ENCODE results near the gene PADI1.

Gene PADI1

GRCh38 chr1:17220287-17220686, 15.4 kb downstream of the PADI1 start:
- H3K4me3 ChIP-seq (ENCODE audit: low read length), result no peak overlapping the region
- peaks cover 7% of the 10 kb centered on the region for H3K27me3 ChIP-seq (ENCODE audit: low read depth, low read length)
- no peaks in the 10 kb centered on the region for H4K20me1 ChIP-seq (ENCODE audit: insufficient read depth, low read length)
- H3K36me3 ChIP-seq (replicated peaks; ENCODE audit: low read depth, low read length), result no peaks in the 10 kb centered on the region
- no peak overlapping the region for H3K9ac ChIP-seq (ENCODE audit: low read length)
- H2AFZ ChIP-seq (ENCODE audit: low read depth, low read length), result no peak overlapping the region
- H3K79me2 ChIP-seq (ENCODE audit: low read length), result no peaks in the 10 kb centered on the region
- no peak for TF ChIP-seq CTCF (IDR thresholded peaks at IDR 0.05; ENCODE audit: low read depth, low read length)
- no peak for TF ChIP-seq EZH2phosphoT487 (IDR thresholded peaks at IDR 0.05; ENCODE audit: low read depth)
- no peaks in the 10 kb centered on the region for H3K4me1 ChIP-seq (ENCODE audit: low read length)
- no peak overlapping the region for H3K27ac ChIP-seq (ENCODE audit: low read length)
- no peak overlapping the region for H3K4me2 ChIP-seq (ENCODE audit: low read length)
- no peaks in the 10 kb centered on the region for H3K9me3 ChIP-seq (ENCODE audit: insufficient read depth, low read length)

- Histone ChIP-seq H3K36me3 (replicated peaks; ENCODE audit: low read depth, low read length) (no peaks in the 10 kb centered on the region), H3K4me3 (ENCODE audit: low read length) (no peak overlapping the region), H4K20me1 (ENCODE audit: insufficient read depth, low read length) (no peaks in the 10 kb centered on the region), H2AFZ (ENCODE audit: low read depth, low read length) (no peak overlapping the region), H3K4me2 (ENCODE audit: low read length) (no peak overlapping the region), H3K79me2 (ENCODE audit: low read length) (no peaks in the 10 kb centered on the region), H3K27me3 (ENCODE audit: low read depth, low read length) (peaks cover 7% of the 10 kb centered on the region), H3K4me1 (ENCODE audit: low read length) (no peaks in the 10 kb centered on the region), H3K9ac (ENCODE audit: low read length) (no peak overlapping the region), H3K9me3 (ENCODE audit: insufficient read depth, low read length) (no peaks in the 10 kb centered on the region), H3K27ac (ENCODE audit: low read length) (no peak overlapping the region)
- TF ChIP-seq EZH2phosphoT487 (IDR thresholded peaks at IDR 0.05; ENCODE audit: low read depth), result no peak
- TF ChIP-seq CTCF (IDR thresholded peaks at IDR 0.05; ENCODE audit: low read depth, low read length), result no peak
Observed at GRCh38 chr1:17222557-17222956, 17.6 kb downstream of the PADI1 start.

- Histone ChIP-seq H3K27ac (ENCODE audit: low read length) (no peak overlapping the region), H3K4me2 (ENCODE audit: low read length) (no peak overlapping the region), H4K20me1 (ENCODE audit: insufficient read depth, low read length) (no peaks in the 10 kb centered on the region), H3K79me2 (ENCODE audit: low read length) (no peaks in the 10 kb centered on the region), H3K27me3 (ENCODE audit: low read depth, low read length) (peaks cover 7% of the 10 kb centered on the region; the same call in 1 of the 2 replicates), H2AFZ (ENCODE audit: low read depth, low read length) (no peak overlapping the region), H3K36me3 (replicated peaks; ENCODE audit: low read depth, low read length) (no peaks in the 10 kb centered on the region), H3K4me1 (ENCODE audit: low read length) (no peaks in the 10 kb centered on the region), H3K4me3 (ENCODE audit: low read length) (no peak overlapping the region), H3K9ac (ENCODE audit: low read length) (no peak overlapping the region), H3K9me3 (ENCODE audit: insufficient read depth, low read length) (no peaks in the 10 kb centered on the region)
- TF ChIP-seq CTCF (IDR thresholded peaks at IDR 0.05; ENCODE audit: low read depth, low read length) (no peak), EZH2phosphoT487 (IDR thresholded peaks at IDR 0.05; ENCODE audit: low read depth) (no peak)
Observed at GRCh38 chr1:17224434-17224833, 19.5 kb downstream of the PADI1 start.

- H3K79me2 ChIP-seq (ENCODE audit: low read length), result no peaks in the 10 kb centered on the region
- no peak overlapping the region for H3K4me2 ChIP-seq (ENCODE audit: low read length)
- H3K9me3 ChIP-seq (ENCODE audit: insufficient read depth, low read length), result no peaks in the 10 kb centered on the region
- no peak overlapping the region for H3K4me3 ChIP-seq (ENCODE audit: low read length)
- peaks cover 7% of the 10 kb centered on the region; the same call in 1 of the 2 replicates for H3K27me3 ChIP-seq (ENCODE audit: low read depth, low read length)
- TF ChIP-seq EZH2phosphoT487 (IDR thresholded peaks at IDR 0.05; ENCODE audit: low read depth) (no peak), CTCF (IDR thresholded peaks at IDR 0.05; ENCODE audit: low read depth, low read length) (no peak)
- H2AFZ ChIP-seq (ENCODE audit: low read depth, low read length), result no peak overlapping the region
- H3K9ac ChIP-seq (ENCODE audit: low read length), result no peak overlapping the region
- no peaks in the 10 kb centered on the region for H4K20me1 ChIP-seq (ENCODE audit: insufficient read depth, low read length)
- no peaks in the 10 kb centered on the region for H3K36me3 ChIP-seq (replicated peaks; ENCODE audit: low read depth, low read length)
- H3K4me1 ChIP-seq (ENCODE audit: low read length), result no peaks in the 10 kb centered on the region
- H3K27ac ChIP-seq (ENCODE audit: low read length), result no peak overlapping the region
Observed at GRCh38 chr1:17225140-17225539, 20.2 kb downstream of the PADI1 start.
